ACHN (cell line): Measurements from ENCODE around the gene SMC1A.
"Not testable (repeated sequence)": the region's sequence is repeated elsewhere in the genome, so short reads cannot be mapped to it uniquely, and the experiment has no call there.

ENCODE experiments used
- DNase-seq: peaks from one replicate; pipeline ENCODE4 v3.0.0-alpha.2; 2015
- in situ Hi-C: cut with HindIII; loops from 2 replicates; pipeline ENCODE4 v1.10.0; 2017; ENCODE audit warnings: low sequenced_read_pairs, low pct_ligation_motif_present, low pct_unique_long_range_greater_than_20kb

Gene SMC1A

DNA sequence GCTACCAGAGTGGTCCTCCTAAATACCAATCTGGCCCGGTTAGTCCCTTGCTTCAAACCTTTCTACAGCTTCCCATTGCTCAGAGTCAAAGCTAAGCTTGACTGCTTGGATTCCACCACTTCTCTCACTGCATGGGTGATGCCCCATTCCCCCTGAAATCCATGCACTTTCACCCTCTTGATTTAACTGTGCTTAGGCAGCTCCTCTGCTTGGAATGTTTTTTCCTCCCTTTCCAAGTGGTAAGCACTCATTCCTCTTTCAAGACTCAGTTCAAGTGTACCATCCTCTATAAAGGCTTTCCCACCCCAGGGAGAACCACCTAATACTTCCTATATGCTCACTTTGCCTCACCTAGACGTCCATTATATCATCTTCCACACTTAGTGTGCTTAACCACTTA, 49.1 kb downstream of the SMC1A start:
- in situ Hi-C loops = no loop called here
- no peak for DNase-seq

DNA sequence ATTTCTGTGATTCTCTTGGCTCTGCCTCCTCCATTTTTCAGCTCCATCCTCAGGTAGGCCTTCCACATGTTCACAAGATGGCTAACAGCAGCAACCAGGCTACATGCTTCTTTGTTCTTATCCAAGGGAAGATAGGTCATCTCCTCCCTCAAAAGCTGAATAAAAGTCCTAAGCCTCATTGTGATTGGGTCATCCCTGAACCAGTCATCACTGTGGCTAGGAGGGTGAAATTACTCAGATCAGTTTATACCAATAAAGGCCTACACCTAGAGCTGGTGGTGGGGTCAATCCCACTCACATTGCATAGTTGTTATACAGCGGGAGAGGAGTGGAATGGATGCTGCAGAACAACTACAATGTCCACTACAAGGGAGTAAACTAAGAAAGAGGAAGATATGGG, 56.0 kb downstream of the SMC1A start:
- in situ Hi-C loops = not testable (repeated sequence)

DNA sequence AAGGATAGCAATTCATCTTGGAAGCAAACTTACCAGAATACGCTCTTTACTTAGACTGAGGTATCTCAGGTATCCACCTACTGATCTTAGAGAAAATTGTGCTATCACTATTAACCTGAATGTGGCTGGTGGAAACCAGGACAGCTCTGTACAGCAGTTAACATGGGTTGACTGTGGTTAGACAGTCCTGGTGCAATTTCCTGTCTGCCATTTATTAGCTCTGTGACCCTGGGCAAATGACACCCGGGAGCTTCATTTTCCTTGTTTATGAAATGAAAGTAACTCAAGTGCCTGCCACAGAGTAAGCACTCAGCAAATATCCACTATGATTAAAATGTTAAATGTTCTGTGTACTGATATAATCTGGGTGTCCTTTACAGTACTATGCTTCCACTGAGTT, 60.0 kb downstream of the SMC1A start:
- in situ Hi-C loops = no loop called here
- no peak for DNase-seq

More for the DNA sequence above, 56.0 kb downstream of the SMC1A start:
- DNase-seq = not testable (repeated sequence)

DNA sequence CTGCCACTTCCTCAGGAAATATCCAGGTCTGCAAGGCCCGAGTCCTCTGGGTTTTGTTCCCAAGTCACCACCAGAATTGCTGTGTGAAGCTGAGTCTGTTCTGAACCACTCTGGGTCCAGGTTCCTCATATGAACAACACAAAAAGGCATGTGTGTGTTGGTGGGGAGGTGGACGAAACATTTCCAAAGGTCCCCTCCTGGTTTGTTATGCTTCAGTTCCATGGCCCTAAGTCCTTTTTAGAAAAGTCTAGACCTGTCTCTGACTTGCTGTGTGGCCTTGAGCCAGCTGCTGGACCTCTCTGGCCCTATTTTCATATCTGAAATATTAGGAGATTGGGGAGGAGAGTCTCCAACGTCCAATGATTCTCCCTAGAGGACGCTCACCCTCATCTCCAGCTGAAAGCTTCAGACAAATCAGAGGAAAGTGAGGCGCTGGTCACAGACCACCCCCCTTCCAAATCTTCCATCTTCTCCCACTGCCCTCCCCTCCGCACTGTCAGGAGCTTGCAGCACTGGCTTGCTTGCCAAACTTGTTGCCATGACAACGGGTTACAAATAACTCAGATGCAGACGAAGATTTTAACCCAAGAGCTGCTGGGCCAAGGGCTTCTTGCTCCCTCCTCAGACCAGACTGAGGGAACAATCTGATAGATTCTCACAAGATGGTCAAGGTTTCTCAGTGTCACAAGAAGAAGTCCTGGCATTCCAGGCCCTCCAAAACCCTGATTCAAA, 64.5 kb downstream of the SMC1A start:
- DNase-seq = no peak
- in situ Hi-C loops = no loop called here

GRCh38 chrX:53356186-53356585, 66.3 kb downstream of the SMC1A start:
- in situ Hi-C loops = no loop called here
- DNase-seq = no peak

- in situ Hi-C loops = no loop called here
Measured at GRCh38 chrX:53354669-53355068, 67.8 kb downstream of the SMC1A start.

DNA sequence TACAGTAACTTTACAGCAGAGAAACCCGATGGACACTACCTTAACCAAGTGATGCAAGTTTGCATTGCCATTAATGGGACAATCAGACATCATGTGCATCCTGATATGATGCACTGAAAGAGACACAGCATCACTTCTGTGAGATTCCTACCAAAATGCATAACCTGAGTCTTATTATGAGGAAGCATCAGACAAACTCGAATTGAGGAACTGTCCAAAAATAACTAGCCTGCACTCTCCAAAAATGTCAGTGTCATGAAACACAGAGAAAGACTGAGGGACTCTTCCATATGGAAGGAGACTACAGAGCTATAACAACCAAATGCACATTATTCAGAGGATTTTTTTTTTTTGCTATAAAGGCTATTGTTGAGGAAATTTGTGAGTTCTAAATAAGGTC, 74.5 kb downstream of the SMC1A start:
- DNase-seq = no peak
- in situ Hi-C loops = no loop called here

More at GRCh38 chrX:53354669-53355068, 67.8 kb downstream of the SMC1A start:
- no peak for DNase-seq

DNA sequence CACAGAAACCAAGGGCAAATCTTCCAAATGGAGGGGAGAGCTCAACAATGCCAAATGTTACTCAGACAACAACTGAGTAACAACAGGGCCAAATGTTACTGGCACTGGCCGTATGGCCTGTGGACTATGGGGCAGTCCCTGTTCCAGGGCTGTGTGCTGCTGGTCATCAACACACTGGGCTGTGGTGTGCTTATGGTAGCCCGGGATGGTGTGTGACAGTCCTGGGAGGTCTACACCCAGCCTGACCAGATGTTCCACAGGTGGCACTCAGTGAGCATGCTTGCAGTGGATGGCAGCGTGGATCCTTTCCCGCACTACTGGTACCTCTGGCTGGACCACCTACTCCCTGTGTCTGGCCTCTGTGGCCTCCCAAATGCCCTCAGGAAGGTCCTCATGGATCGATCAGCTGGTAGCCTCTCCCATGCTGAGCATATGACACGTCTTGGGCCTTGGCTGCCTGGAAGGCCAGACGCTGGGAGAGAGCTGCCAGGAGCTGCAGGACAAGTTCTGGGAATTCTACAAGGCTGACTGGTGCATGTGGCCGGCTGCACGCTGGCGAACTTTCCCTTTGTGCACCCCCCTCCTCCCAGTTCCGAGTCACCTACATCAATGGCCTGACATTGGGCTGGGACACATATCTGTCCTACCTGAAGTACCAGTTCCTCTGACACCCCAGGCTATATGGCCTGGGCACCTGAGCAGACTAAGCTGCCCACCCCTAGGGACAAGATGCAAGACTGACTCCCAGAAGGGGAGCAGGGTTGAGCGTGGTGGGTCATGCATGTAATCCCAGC, 81.4 kb downstream of the SMC1A start:
- no peak for DNase-seq
- in situ Hi-C loops = no loop called here

DNA sequence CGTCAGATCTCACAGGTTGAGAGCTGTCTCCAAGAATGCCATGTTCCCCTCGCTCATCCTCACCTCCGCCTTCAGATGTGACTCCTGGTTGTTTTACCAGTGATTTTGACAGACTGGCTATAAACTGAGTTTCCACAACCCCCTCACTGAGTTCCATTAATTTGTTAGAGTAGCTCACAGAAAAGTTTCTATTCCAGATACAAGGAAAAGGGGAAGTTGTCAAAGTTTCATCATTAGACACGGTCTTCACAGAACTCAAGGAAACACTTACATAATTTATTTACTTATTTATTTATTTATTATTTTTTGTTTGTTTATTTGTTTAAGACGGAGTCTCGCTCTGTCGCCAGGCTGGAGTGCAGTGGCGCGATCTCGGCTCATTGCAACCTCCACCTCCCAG, 85.4 kb downstream of the SMC1A start:
- in situ Hi-C loops = no loop called here

GRCh38 chrX:53333853-53334252, 88.6 kb downstream of the SMC1A start:
- no peak for DNase-seq
- in situ Hi-C loops = no loop called here

More for the DNA sequence above, 85.4 kb downstream of the SMC1A start:
- no peak for DNase-seq

GRCh38 chrX:53332204-53332603, 90.2 kb downstream of the SMC1A start:
- in situ Hi-C loops = no loop called here
- no peak for DNase-seq

- no peak for DNase-seq
- in situ Hi-C loops = no loop called here
Measured at GRCh38 chrX:53330331-53330730, 92.1 kb downstream of the SMC1A start.

DNA sequence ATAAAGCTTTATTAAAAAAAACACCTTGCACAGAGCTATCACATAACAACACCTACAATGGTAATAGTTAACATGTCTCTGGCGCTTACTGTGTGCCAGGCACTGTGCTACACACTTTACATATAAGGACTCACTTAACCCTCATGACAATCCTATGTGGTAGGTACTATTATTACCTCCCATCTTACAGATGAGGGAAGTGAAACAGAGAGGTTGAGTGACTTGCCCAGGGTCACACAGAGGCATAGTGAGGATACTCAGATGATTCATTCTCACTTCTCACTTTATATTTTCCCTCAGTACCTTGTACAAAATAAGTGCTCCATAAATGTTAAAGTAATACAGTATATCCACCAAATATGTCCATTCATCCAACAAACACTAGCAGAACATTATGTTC, 97.7 kb downstream of the SMC1A start:
- in situ Hi-C loops = no loop called here
- no peak for DNase-seq
